Motor neuron (in vitro differentiated cells): ENCODE data around the gene ITGA3. TPM values are rescaled to one million over a fixed set of nuclear protein-coding genes. Genes with fewer than 3 reads are reported as not detected.

Source experiments
- ATAC-seq, 8 experiments: fragments of 200-7000 bp; cut with Tn5 transposase; replicated peaks in 6 of 8; 2 replicates each; pipeline ENCODE4 v1.8.0; 2021; ENCODE audit warnings: mild to moderate bottlenecking in 8 of 8, moderate library complexity in 8 of 8
- H3K27ac ChIP-seq, 2 donors: fragments of 250-450 bp; sonication (Bioruptor Pico); 2 replicates each; pipeline ENCODE4 v1.9.0; 2021; ENCODE audit warnings: antibody characterized with exemption in 2 of 2, mild to moderate bottlenecking in 2 of 2, moderate library complexity in 1 of 2
- H3K4me1 ChIP-seq, 2 donors: fragments of 250-450 bp; sonication (Bioruptor Pico); replicated peaks in 1 of 2; 2 replicates each; pipeline ENCODE4 v1.6.1; 2021; ENCODE audit warnings: antibody characterized with exemption in 2 of 2, mild to moderate bottlenecking in 2 of 2, moderate library complexity in 1 of 2
- H3K4me3 ChIP-seq, 5 donors: fragments of 250-450 bp; sonication (Bioruptor Pico); 2 replicates each; pipeline ENCODE4 v1.9.0; 2021; ENCODE audit warnings: antibody characterized with exemption in 5 of 5, mild to moderate bottlenecking in 5 of 5, moderate library complexity in 4 of 5
- WGBS, 10 experiments: fragments of 450-650 bp; shearing (Covaris generic); methylation state at CpG; one replicate each; pipeline ENCODE4 v1.0.0; 2022; 5-methylcytosine and 5-hydroxymethylcytosine counted together
- in situ Hi-C, 9 experiments: fragments of 400-800 bp; cut with MboI; loops; one replicate each; pipeline ENCODE4 v1.15.0; 2021; ENCODE audit warnings: low sequenced_read_pairs in 9 of 9, low pct_unique_long_range_greater_than_20kb in 2 of 9; ENCODE audit not compliant: unreplicated experiment in 9 of 9
- total RNA-seq, 8 experiments: library from RNA; unstranded; fragments of 300-600 nt; gene quantifications; 2 replicates each; pipeline versions ENCODE4 v1.2.3 to v1.2.4, GENCODE V29; 2022

Gene ITGA3
- total RNA-seq, 8 experiments from 2014 or later = 2.9 to 72.8 (median 9.1) TPM

DNA sequence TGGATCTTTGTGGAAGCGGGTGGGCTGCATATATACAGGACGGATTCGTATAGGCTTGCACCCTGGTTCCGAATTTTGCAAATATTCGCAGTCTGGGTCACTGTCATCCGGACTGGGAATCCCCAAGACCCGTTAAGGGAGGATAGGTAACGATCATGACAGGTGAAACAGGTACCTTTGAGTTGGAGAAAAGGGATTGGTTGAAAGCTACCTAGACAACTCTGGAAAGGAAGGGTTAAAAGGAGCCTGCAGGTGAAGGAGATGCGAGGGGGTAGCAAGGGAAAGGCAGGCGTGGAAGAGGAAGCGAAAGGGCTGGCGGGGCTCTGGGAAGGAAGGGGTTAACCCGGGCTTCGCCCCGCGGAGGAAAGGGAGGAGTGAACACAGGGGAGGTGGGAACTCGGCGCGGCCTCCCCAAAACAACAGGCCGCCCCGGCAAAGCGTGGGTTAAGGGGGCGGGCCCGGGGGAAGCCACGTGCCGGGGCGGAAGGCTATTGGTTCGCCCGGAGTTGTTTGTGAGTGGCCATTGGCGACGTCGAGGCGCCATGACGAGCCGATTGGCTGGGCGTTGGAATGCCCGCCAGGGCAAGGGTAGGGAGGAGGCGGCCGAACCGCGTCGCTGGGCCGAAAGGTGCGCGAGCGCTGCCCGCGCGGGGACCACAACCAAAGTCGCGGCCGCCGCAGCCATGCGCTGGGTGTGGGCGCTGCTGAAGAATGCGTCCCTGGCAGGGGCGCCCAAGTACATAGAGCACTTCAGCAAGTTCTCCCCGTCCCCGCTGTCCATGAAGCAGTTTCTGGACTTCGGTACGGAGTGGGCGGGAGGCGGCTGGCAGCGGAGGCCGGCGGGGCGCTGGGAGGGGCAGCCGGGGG lies 39.1 kb downstream of the ITGA3 start, which contains the start of gene PDK2:
Gene PDK2 (plus strand): TSS at position 599 of the 867 bp plus-strand sequence. CDS start 85 bp downstream, at position 684.
- in situ Hi-C loops = loop anchor here in 1 of 9 experiments (5.0 kb wide), 1 partner anchor 68 kb away; no protein-coding TSS in a partner anchor
- WGBS, 10 experiments = 0 to 16% (median 4%) methylated on average over 2 to 9 of the region's 68 CpGs; no CpG with 5 or more reads in 2 of the 10 experiments
- no peak within 1 kb of the TSS for H3K27ac ChIP-seq
- H3K4me1 ChIP-seq = peaks cover 12 to 21% of the 10 kb centered on the region in 2 donors
- ATAC-seq = peak; percentile 93 to 98 (median 96)
- peak within 1 kb of the TSS; percentile 60 to 94 (median 82) for H3K4me3 ChIP-seq

GRCh38 chr17:50095626-50096037 lies 39.7 kb downstream of the ITGA3 start:
- H3K4me3 ChIP-seq = peak overlapping the region; percentile 60 to 94 (median 82)
- H3K4me1 ChIP-seq = peaks cover 17 to 22% of the 10 kb centered on the region in 2 donors
- no peak for ATAC-seq
- H3K27ac ChIP-seq = no peak overlapping the region
- in situ Hi-C loops = no loop called here
- 0 to 7% (median 2%) methylated on average over 1 to 4 of the region's 12 CpGs; no CpG with 5 or more reads in 6 of the 10 experiments for WGBS, 10 experiments

GRCh38 chr17:50096092-50096491 lies 40.2 kb downstream of the ITGA3 start:
- H3K4me1 ChIP-seq = peaks cover 21 to 26% of the 10 kb centered on the region in 2 donors
- in situ Hi-C loops = no loop called here
- H3K4me3 ChIP-seq = peak overlapping the region; percentile 60 to 94 (median 82)
- H3K27ac ChIP-seq = no peak overlapping the region
- WGBS, 10 experiments = 80% methylated on average over 1 of the region's 6 CpGs; no CpG with 5 or more reads in 9 of the 10 experiments
- ATAC-seq = no peak

DNA sequence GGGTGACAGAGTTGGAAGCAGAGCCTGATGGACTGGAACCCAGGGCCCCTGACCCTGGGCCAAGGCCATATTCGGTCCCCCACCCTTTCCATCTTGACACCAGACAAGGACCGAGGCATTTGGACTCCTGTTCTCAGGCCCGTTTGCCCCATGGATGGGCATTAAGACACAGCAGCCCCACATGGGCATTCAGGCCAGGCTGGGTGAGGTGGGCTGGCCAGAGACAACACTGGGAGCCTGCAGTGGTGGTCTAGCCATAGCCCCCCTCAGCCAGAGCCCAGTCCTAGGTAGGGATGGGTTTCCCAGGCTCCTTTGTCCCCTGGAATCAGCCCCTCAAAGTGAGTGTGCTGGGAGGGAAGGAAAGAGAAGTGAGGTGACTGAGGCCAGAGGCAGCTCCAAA lies 40.8 kb downstream of the ITGA3 start:
- in situ Hi-C loops = no loop called here
- Histone ChIP-seq H3K27ac (no peak overlapping the region), H3K4me3 (no peak overlapping the region), H3K4me1 (peaks cover 28 to 33% of the 10 kb centered on the region in 2 donors)
- ATAC-seq = no peak
- WGBS, 10 experiments = 47 to 85% (median 52%) methylated on average over 2 to 3 of the region's 3 CpGs; no CpG with 5 or more reads in 7 of the 10 experiments

DNA sequence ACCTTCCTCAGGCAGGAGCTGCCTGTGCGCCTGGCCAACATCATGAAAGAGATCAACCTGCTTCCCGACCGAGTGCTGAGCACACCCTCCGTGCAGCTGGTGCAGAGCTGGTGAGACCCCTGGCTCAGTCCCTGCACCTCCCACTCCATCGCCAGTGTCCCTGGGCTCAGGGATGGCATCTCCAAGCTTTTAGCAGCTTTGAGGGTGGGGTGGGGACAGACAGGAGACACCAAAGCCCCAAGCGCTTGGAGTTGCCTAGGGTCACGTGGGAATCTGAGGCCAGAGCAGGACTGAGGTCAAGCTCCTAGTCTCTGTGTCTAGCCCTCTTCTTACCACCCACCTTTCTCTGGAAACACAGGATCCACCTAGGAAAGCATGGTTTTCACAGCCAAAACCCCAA lies 41.5 kb downstream of the ITGA3 start:
- Histone ChIP-seq H3K27ac (no peak overlapping the region), H3K4me3 (no peak overlapping the region), H3K4me1 (peaks cover 32 to 40% of the 10 kb centered on the region in 2 donors)
- in situ Hi-C loops = no loop called here
- ATAC-seq = no peak
- 90 to 93% methylated on average over 2 of the region's 7 CpGs; no CpG with 5 or more reads in 8 of the 10 experiments for WGBS, 10 experiments

DNA sequence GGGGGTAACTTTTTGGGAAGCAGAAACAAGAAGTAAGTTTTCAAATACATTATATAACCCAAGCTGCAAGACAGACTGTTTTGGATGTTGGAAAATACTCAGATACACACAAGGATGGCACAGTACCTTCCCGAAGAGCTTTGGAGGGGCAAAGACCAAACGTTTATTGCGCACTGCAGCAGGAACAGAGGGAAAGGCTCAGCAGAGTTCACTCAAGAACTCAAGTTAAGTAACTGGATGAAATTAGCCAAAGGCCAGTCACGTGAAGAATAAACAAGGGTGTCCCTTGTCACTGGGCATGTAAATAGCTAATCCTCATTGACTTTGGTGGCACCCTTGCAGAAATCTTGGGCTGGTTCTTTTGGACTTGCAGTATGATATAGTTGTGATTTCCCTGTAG lies 42.0 kb downstream of the ITGA3 start:
- 40 to 100% (median 73%) methylated on average over 1 to 4 of the region's 4 CpGs; no CpG with 5 or more reads in 2 of the 10 experiments for WGBS, 10 experiments
- ATAC-seq = no peak
- in situ Hi-C loops = no loop called here
- H3K27ac ChIP-seq = no peak overlapping the region
- no peak overlapping the region for H3K4me3 ChIP-seq
- H3K4me1 ChIP-seq = peaks cover 32 to 41% of the 10 kb centered on the region in 2 donors

GRCh38 chr17:50098583-50098982 lies 42.7 kb downstream of the ITGA3 start:
- no peak for ATAC-seq
- H3K27ac ChIP-seq = no peak overlapping the region
- in situ Hi-C loops = no loop called here
- H3K4me1 ChIP-seq = peaks cover 32 to 41% of the 10 kb centered on the region in 2 donors
- H3K4me3 ChIP-seq = no peak overlapping the region
- WGBS, 10 experiments = 40 to 100% (median 57%) methylated on average over 1 to 4 of the region's 4 CpGs; no CpG with 5 or more reads in 1 of the 10 experiments

DNA sequence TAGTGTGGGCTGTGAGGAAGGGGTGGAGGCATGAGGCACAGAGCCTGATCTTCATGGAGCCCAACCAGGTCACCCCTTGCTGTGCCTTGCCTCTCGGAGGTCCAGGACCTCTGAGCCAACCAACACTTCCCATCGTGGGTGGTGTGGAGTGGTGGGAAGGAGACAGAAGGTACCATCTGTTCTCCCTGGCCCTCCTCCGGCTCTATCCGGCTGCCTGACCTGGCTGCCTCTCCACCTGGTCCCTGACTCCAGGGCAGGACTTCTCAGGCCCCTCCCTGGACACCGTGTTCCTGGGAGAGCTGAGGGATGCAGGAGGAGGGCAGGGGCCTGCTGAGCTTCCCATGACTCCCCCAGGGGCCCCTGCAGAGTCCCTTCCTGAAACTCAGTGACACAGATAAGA lies 43.1 kb downstream of the ITGA3 start:
- no peak overlapping the region for H3K4me3 ChIP-seq
- in situ Hi-C loops = no loop called here
- WGBS, 10 experiments = 33 to 74% (median 60%) methylated on average over 1 to 5 of the region's 5 CpGs; no CpG with 5 or more reads in 5 of the 10 experiments
- ATAC-seq = no peak
- H3K4me1 ChIP-seq = peaks cover 31 to 39% of the 10 kb centered on the region in 2 donors
- no peak overlapping the region for H3K27ac ChIP-seq

DNA sequence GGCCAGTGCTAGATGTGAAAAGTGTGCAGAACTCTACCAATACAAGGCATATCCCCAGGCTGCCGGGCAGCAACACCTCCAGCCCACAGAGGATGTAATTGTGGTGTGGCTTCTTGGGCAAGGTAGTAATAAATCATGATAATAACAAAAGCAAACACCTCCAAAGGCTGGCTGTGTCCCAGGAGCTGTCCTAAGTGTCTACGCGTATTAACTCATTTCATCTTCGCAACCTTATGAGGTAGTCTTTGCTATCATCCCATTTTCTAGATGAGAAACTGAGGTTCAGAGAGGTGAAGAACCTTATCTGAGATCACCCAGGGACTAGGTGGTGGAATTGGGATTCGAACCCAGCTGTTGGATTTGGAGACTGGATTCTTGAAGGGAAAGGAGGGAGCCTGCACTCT lies 44.6 kb downstream of the ITGA3 start:
- Histone ChIP-seq H3K4me1 (peaks cover 26 to 36% of the 10 kb centered on the region in 2 donors), H3K4me3 (no peak overlapping the region), H3K27ac (peak overlapping the region in 1 of 2 donors; percentile 71)
- in situ Hi-C loops = no loop called here
- WGBS, 10 experiments = 10 to 100% (median 70%) methylated on average over 1 to 5 of the region's 5 CpGs; no CpG with 5 or more reads in 3 of the 10 experiments
- no peak for ATAC-seq

DNA sequence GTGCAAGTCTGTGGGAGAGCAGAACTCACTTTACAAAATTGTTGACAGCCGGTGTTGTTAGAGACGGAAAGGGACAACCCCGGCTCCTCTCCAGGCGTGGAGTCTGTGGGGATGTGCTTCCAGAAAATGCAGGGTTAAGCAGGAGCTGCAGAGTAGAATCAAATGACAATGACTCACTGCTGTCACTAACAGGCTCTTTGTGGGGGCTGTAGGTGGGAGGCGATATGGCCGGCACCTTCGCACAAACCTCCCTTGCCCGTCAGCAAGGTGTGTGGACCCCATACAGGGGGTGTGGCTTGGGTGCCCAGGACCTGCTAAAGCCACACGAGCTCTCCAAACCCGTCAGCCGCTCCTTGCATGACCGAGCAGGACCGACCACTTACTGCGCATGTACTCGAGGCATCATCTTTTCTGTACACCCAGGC lies 45.0 kb downstream of the ITGA3 start:
- ATAC-seq = peak; percentile 53 to 73 (median 62)
- 0 to 54% (median 27%) methylated on average over 1 to 12 of the region's 15 CpGs; no CpG with 5 or more reads in 3 of the 10 experiments for WGBS, 10 experiments
- Histone ChIP-seq H3K4me1 (peaks cover 23 to 32% of the 10 kb centered on the region in 2 donors), H3K4me3 (peak overlapping the region in 1 of 5 donors; percentile 6), H3K27ac (peak overlapping the region; percentile 57 to 71)
- in situ Hi-C loops = no loop called here

GRCh38 chr17:50101346-50102163 lies 45.6 kb downstream of the ITGA3 start:
- in situ Hi-C loops = no loop called here
- WGBS, 10 experiments = 0% methylated on average over 1 of the region's 17 CpGs; no CpG with 5 or more reads in 9 of the 10 experiments
- H3K27ac ChIP-seq = peak overlapping the region; percentile 57 to 71
- peaks cover 20 to 27% of the 10 kb centered on the region in 2 donors for H3K4me1 ChIP-seq
- H3K4me3 ChIP-seq = peak overlapping the region in 1 of 5 donors; percentile 6
- ATAC-seq = peak; percentile 81 to 97 (median 92)

DNA sequence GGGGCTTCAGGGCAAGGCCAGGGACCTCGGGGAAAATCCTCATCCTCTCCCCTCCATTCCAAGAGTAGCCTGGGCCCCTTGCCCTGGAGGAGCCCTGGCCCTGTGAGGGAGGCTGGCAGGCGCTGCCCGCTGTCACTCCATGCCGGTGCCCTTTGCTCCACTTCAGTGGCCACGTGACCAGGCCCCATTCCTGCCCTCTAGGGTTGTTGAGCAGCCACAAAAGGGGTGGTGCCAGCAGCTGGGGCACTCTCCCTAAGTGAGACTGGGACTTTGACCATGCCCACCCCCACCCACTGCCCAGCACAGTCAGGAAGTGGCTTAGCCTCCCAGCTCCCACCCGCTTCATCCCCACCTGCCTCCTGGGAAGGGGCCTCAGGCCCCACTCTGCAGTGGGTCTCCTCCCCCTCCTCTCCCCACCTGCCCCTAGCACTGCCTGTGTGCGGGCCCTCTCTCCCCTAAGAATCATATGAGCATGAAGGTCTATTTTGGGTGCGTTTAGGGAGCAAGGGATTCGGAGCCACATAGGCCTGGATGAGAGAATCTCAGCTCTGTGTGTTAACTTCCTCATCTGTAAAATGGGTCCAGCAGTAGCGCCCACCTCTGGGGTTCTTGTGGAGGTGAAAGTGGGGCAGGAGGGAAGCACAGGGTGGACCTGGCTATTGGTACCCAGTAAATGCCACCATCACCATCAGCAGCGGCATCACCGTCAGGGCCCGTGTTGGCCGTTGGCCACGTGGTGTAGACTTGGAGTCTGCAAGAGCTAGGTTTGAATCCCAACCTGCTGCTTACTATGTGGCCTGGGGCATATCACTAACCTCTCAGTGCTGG lies 46.5 kb downstream of the ITGA3 start:
- in situ Hi-C loops = no loop called here
- Histone ChIP-seq H3K4me1 (peaks cover 20 to 27% of the 10 kb centered on the region in 2 donors), H3K4me3 (no peak overlapping the region), H3K27ac (peak overlapping the region; percentile 57 to 71)
- 13 to 100% (median 80%) methylated on average over 1 to 5 of the region's 15 CpGs; no CpG with 5 or more reads in 5 of the 10 experiments for WGBS, 10 experiments
- ATAC-seq = peak in 5 of 8 experiments; percentile 12 to 33 (median 21)
